Nephron progenitor cell (in vitro differentiated cells): ENCODE results near the gene RFX2.

Source experiments
- DNase-seq: peaks from one replicate; pipeline ENCODE4 v3.0.0; 2021
- H3K27ac Mint-ChIP-seq: 2 replicates; pipeline ENCODE4 v1.8.0; 2021; ENCODE audit warnings: mild to moderate bottlenecking, moderate library complexity, mixed read lengths
- H3K27me3 Mint-ChIP-seq: 2 replicates; pipeline ENCODE4 v1.8.0; 2021; ENCODE audit warnings: mild to moderate bottlenecking, low read depth, mixed read lengths; ENCODE audit not compliant: poor library complexity
- H3K36me3 Mint-ChIP-seq: 2 replicates; pipeline ENCODE4 v1.8.0; 2021; ENCODE audit warnings: low read depth, mixed read lengths
- H3K4me1 Mint-ChIP-seq: 2 replicates; pipeline ENCODE4 v1.8.0; 2021; ENCODE audit warnings: mixed read lengths
- H3K4me3 Mint-ChIP-seq: 2 replicates; pipeline ENCODE4 v1.8.0; 2021; ENCODE audit warnings: mild to moderate bottlenecking, moderate library complexity, mixed read lengths
- H3K9me3 Mint-ChIP-seq: 2 replicates; pipeline ENCODE4 v1.8.0; 2021; ENCODE audit warnings: mild to moderate bottlenecking, moderate library complexity, mixed read lengths
- CTCF ChIP-seq: fragments of 200-600 bp; sonication (generic); IDR thresholded peaks from 2 replicates; pipeline ENCODE4 v1.5.0; 2021; ENCODE audit warnings: antibody characterized with exemption

Gene RFX2

DNA sequence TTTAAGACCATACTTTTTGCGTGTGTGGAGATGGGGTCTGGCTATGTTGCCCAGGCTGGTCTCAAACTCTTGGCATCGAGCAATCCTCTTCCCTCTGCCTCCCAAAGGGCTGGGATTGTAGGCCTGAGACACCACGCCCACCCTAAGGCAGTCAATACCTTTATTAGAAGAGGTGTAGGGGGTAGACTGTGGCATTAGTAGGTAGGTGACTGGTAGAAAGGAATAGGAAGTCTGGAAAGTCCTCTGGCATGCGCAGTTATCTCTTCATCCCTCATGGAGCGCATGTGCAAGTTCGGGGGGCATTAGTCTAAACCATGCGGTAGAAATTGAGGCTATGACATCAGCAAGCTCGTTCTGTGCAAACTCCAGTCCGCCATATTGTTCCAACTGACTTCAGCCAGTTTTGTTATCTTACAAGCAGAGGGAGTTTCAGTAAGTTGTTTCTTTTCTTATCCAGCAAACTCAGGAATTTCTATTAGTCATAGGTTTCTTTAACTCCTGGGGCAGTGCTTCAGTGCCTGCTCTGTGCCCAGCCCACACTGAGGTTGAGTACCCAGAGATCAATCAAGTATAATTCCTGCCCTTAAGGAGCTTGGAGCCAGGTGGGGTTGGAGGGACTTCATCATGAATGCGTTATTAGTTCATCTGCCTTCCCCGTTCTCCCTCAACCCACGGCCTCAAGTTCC is 125.1 kb downstream of the RFX2 start:
- no peaks in the 10 kb centered on the region for H3K36me3 Mint-ChIP-seq
- peaks cover 13% of the 10 kb centered on the region for H3K27me3 Mint-ChIP-seq
- H3K4me3 Mint-ChIP-seq: no peak overlapping the region
- H3K9me3 Mint-ChIP-seq: peaks cover 4% of the 10 kb centered on the region
- no peak for TF ChIP-seq CTCF
- peak overlapping the region; percentile 53 for H3K27ac Mint-ChIP-seq
- DNase-seq: no peak
- H3K4me1 Mint-ChIP-seq: peaks cover 47% of the 10 kb centered on the region

DNA sequence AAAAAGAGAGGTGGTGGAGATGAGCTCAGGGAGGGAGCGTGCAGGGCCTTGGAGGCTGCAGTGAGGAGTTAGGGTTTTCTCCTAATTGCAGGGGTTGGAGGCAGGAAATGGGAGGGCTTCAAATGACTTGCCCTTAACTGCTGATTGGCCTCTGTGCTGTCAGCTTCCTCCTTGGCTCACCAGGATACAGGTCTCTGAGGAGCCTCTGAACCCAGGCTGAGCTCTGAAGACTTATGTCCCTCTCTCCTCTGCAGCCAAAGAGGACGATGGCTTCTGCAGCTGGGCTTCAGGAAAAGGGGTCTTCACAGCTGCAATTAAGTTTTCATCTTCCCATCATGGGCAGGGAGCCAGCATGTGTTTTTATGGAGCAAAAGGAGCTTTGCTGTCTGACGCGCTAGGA is 125.7 kb downstream of the RFX2 start:
- peaks cover 48% of the 10 kb centered on the region for H3K4me1 Mint-ChIP-seq
- no peak overlapping the region for H3K27ac Mint-ChIP-seq
- H3K27me3 Mint-ChIP-seq: peaks cover 13% of the 10 kb centered on the region
- TF ChIP-seq CTCF: no peak
- H3K4me3 Mint-ChIP-seq: no peak overlapping the region
- peaks cover 4% of the 10 kb centered on the region for H3K9me3 Mint-ChIP-seq
- no peaks in the 10 kb centered on the region for H3K36me3 Mint-ChIP-seq
- DNase-seq: no peak

DNA sequence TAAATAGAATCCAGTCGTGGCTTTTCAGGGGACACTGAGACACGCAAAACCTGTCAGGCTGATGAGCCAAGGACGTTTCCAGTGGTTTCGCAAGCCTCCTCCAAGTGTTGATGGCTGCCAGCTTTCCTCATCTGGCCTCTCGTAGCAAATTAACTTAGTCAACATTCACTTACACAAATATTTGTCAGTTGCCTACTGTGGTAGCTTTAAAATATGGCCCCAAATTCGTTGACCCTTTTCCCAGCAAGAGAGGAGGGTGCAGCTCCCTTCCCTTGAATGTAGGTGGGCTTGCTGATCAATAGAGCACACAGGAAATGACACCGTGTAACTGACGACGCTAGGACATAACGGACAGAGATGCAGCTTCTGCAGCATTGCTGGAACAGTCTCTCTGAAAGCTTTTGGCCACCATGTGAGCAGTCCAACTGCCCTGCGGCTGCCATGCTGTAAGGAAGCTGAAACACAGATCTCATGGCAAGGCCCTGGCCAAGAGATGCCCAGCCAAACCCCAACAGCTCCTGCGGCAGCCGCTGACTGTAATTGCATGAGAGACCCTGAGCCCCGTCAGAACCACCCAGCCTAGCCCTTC is 126.8 kb downstream of the RFX2 start:
- Mint-ChIP-seq H3K4me3 (no peak overlapping the region), H3K9me3 (peaks cover 4% of the 10 kb centered on the region), H3K4me1 (peaks cover 39% of the 10 kb centered on the region)

DNA sequence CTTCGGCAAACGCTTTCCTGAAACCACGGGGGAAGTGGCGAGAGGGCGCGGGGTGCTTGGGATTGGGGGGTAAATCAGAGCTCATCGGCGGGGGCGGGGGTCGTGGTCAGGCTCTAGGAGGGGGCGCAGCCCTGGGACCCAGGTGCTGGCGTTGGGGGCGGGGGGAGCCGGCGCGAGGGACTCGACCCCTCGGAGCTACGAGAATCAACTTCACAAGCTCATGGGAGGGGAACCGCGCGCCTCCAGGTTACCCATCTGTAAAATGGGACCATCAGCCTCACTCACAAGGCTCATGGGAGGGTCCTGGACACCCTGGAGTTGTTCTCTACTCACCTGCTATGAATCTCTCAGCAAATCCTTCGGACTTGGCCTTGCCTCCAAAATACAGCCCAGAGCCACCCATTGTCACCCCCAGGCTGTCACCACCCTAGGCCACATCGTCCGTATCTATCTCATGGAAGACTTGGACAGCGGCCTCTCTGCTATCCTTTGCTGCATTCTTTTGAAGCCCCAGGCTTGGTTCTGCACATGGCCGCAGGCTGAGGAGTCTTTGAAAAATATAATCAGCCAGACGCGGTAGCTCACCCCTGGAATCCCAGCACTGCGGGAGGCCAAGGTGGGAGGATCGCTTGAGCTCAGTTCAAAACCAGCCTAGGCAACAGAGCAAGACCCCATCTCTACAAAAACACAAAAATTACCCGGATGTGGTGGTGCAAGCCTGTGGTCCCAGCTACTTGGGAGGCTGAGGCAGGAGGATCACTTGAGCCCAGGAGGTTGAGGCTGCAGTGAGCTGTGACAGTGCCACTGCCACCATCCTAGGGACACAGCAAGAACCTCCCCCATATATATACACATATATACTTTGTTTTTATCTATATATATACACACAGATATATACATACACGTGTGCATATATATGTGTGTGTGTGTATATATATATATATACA is 131.4 kb downstream of the RFX2 start:
- Mint-ChIP-seq H3K4me1 (peaks cover 56% of the 10 kb centered on the region), H3K9me3 (peaks cover 4% of the 10 kb centered on the region), H3K36me3 (peaks cover 10% of the 10 kb centered on the region), H3K27ac (no peak overlapping the region), H3K4me3 (peak overlapping the region; percentile 99), H3K27me3 (peaks cover 2% of the 10 kb centered on the region)
- TF ChIP-seq CTCF: no peak
- no peak for DNase-seq

More for the DNA sequence above, 126.8 kb downstream of the RFX2 start:
- TF ChIP-seq CTCF: no peak
- H3K27me3 Mint-ChIP-seq: peaks cover 13% of the 10 kb centered on the region
- no peaks in the 10 kb centered on the region for H3K36me3 Mint-ChIP-seq
- no peak for DNase-seq
- H3K27ac Mint-ChIP-seq: peak overlapping the region; percentile 59

DNA sequence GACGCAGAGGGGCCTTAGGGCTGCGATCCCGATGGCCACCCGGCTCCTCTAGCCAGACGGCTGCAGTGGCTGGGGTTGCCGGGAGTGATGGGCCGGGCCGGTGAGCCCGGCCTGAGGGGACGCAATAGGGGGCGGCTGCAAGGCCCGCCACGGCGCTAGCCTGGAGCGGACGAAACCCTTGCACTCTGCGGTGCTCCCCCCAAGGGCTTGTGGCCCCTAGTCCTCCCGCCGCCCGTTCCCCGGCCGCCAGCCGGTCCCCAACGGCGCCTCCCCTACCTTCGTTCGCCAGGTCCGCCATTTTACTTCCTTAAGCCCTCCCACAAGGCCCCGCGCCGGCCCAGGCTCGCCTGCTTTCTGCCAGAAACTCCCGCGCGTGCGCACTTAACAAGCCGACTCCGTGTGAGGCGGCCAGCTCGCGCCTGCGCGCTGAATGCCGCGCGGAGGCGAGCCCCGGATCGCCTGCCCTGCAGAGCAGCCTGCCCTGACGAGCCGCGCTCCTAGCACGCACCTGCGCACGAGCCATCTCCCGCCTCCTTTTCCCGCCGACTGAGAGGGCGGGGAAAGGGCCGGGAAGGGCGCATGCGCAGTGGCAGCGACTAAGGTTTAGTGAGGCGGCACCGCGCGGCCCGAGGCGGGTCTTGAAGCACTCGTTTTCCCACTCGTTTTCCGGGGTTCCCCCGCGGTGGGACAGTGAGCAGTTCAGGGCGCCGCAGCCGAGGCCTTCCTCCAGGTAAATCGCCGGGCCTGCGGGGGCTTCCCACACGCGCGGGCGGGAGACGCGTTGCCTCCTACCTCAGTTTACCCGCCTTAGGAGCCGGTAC is 132.3 kb downstream of the RFX2 start, which contains the start of gene RANBP3:
TSS of gene RANBP3 (minus strand) at position 356 of the 821 bp plus-strand sequence. CDS start at position 298, 58 bp downstream.
- H3K36me3 Mint-ChIP-seq: peaks cover 10% of the 10 kb centered on the region
- peaks cover 49% of the 10 kb centered on the region for H3K4me1 Mint-ChIP-seq
- H3K27me3 Mint-ChIP-seq: peaks cover 2% of the 10 kb centered on the region
- peaks cover 4% of the 10 kb centered on the region for H3K9me3 Mint-ChIP-seq
- H3K4me3 Mint-ChIP-seq: peak within 1 kb of the TSS; percentile 99
- DNase-seq: peak; percentile 99
- TF ChIP-seq CTCF: no peak
- H3K27ac Mint-ChIP-seq: peak within 1 kb of the TSS; percentile 95
